Fibroblast of pulmonary artery (primary cell): ENCODE results near the gene OPN3.

ENCODE experiments used
- DNase-seq: peaks from one replicate; pipeline ENCODE4 v3.0.0-alpha.2; 2010; ENCODE audit warnings: low read depth
- H3K4me3 ChIP-seq: replicated peaks from 2 replicates; pipeline ENCODE4 v1.5.1; 2011; ENCODE audit warnings: low read depth, mild to moderate bottlenecking, control low read depth, low read length, moderate library complexity
- CTCF ChIP-seq: IDR thresholded peaks from 2 replicates; pipeline ENCODE4 v1.5.1; 2011; ENCODE audit warnings: mild to moderate bottlenecking, control low read depth, low read length, inconsistent platforms; ENCODE audit errors: missing control alignments

OPN3 gene

GRCh38 chr1:241622669-241623068 lies 17.5 kb downstream of the OPN3 start:
- no peak overlapping the region for H3K4me3 ChIP-seq
- no peak for TF ChIP-seq CTCF
- no peak for DNase-seq

GRCh38 chr1:241617426-241617825 lies 22.7 kb downstream of the OPN3 start:
- no peak for TF ChIP-seq CTCF
- no peak for DNase-seq

GRCh38 chr1:241615043-241615974 lies 24.9 kb downstream of the OPN3 start:
- no peak for TF ChIP-seq CTCF
- no peak overlapping the region for H3K4me3 ChIP-seq
- no peak for DNase-seq

More at GRCh38 chr1:241617426-241617825, 22.7 kb downstream of the OPN3 start:
- H3K4me3 ChIP-seq = no peak overlapping the region

GRCh38 chr1:241614572-241614971 lies 25.6 kb downstream of the OPN3 start:
- DNase-seq = no peak
- no peak for TF ChIP-seq CTCF
- no peak overlapping the region for H3K4me3 ChIP-seq

GRCh38 chr1:241614144-241614543 lies 26.0 kb downstream of the OPN3 start:
- DNase-seq = no peak
- H3K4me3 ChIP-seq = no peak overlapping the region

GRCh38 chr1:241612533-241613477 lies 27.4 kb downstream of the OPN3 start:
- DNase-seq = peak; percentile 90
- no peak for TF ChIP-seq CTCF
- H3K4me3 ChIP-seq = no peak overlapping the region

More at GRCh38 chr1:241614144-241614543, 26.0 kb downstream of the OPN3 start:
- TF ChIP-seq CTCF = no peak
